ENCODE data around the gene PRADC1.
"Not testable (repeated sequence)": the region's sequence is repeated elsewhere in the genome, so short reads cannot be mapped to it uniquely, and the experiment has no call there.

Gene PRADC1

GRCh38 chr2:73233154-73233931, at the start of gene PRADC1:
TSS of gene PRADC1 (minus strand) at chr2:73233239. CDS start at chr2:73233160, 79 bp downstream.
- peak; percentile 95 for DNase-seq

DNA sequence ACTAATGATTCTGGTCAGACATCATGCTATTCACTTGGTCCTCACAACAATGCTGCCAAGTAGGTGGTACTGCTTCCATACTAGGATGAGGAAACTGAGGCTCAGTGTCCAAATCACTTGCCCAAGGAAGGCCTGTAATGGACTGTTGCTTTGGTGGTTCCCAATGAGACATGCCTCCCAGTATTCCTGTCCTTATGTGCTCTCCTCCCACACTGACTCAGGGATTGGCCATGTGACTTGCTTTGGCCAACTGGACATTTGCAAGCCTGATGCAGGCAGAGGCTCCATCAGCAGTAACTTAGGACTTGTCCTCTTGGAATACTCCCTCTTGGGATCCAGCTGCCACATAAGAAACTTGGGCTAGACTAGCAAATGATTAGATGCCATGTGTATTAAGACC, 48.2 kb upstream of the PRADC1 start:
- no peak for DNase-seq

DNA sequence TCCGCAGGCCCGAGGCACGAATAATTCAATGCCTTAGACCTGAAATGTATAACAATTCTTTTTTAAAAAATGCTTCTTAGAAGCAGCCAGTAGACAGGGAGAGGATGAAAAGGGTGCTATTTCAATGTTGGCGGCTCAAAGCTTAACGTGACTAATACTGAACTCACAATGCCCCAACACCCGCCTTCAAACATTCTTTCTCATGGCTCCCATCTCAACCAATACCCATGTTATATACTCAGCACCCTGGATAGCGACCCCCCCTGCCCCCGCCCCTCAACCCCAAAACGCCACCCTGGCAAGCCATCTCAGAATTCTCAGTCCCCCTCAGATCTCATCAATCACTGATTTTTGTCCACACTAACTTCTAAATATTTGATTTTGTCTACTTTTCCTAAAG, 46.8 kb upstream of the PRADC1 start:
- no peak for DNase-seq

- DNase-seq, result no peak
Observed at GRCh38 chr2:73272270-73272669, 39.2 kb upstream of the PRADC1 start.

- no peak for DNase-seq
Observed at GRCh38 chr2:73269686-73270465, 36.8 kb upstream of the PRADC1 start.

- peak; percentile 76 for DNase-seq
Observed at GRCh38 chr2:73268830-73269685, 36.0 kb upstream of the PRADC1 start.

- DNase-seq, result no peak
Observed at GRCh38 chr2:73268366-73268829, 35.4 kb upstream of the PRADC1 start.

DNA sequence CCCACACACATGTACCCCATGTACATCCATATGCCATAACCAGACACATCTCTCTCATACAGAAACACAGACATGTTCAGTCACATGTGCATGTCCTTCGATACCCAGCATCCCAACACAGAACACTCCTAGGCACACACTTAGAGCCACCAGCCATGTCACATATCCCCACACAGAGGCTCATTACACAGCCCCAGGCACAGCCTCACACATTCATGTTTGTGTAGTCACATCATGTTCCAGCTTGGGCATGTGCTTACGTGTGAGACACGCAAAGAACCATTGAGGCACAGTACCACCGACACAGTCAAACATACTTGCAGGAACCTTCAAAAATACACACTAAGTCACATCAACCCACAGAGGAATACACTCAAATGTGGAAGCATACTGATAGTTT, 34.0 kb upstream of the PRADC1 start:
- DNase-seq, result no peak

DNA sequence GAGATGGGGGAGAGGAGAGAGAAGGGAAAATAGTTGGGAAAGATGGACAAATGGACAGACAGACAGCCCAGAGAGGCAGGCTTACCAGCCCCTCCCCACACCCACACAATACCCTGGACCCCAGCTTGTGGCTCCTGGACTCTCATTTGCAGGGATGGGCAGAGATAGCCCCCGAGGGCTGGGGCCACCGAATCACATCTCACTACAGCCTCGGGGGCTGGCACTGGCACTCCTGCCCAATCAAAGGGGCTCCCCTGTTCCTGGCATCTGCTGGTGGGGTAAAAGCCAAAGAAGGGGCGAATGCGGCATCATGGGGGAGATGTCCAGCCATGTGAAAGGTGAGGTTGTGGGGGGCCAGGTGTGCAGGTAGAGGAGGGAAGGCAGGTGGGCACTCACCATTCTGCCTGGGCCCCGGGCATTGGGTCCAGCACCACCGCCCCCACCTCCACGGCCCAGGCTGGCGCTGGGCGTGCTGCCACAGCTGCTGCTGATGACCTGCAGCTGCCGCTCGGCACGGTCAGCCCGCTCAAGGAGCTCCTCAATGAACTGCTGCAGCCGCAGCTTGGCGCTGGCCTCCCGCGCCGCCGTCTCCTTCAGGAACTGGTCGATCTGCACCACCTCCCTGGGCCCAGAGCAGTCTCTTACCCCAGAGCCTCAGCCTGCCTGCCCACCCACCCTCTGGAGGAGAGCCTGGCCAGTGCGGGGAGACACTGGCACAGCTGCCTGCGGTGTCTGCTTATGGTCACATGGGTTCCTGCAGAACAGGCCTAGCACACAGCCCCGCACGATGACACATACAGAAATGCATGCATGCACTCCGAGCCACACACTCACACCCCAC, 33.2 kb upstream of the PRADC1 start:
- DNase-seq, result no peak

- DNase-seq, result no peak
Observed at GRCh38 chr2:73265298-73266060, 32.4 kb upstream of the PRADC1 start.

DNA sequence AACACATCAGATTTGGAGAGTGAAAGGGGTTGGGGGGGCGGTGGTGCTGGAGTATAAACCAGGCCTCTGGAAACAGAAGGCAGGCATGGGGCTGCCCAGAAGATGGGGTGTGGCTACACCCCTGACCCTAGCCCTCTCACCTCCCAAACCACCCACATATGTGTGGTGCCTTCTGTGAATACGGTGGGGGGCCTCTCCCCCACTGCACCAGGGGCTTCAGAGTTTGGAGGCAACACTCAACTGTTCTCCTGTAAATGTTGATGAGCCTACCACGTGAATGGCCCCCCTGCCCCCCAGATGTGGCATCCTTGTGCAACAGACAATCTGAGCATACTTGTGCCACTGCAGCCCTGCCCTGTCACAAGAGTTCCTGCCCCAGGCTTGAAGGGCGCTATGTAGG, 31.7 kb upstream of the PRADC1 start:
- no peak for DNase-seq

DNA sequence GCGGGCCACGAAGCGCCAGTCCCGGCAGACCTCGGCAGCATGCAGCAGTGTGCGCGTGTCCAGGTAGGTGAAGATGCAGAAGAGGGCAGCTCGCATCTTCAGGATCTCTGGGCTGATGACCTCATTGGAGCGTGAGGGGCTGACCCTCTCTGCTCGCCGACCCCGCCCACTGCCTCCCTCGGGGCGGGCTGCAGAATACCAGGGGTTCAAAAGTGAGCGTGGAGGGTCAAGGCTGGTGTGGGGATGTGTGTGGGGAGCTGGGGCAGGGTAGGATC, 31.2 kb upstream of the PRADC1 start:
- DNase-seq, result no peak

GRCh38 chr2:73263540-73264331, 30.7 kb upstream of the PRADC1 start:
- DNase-seq, result no peak

DNA sequence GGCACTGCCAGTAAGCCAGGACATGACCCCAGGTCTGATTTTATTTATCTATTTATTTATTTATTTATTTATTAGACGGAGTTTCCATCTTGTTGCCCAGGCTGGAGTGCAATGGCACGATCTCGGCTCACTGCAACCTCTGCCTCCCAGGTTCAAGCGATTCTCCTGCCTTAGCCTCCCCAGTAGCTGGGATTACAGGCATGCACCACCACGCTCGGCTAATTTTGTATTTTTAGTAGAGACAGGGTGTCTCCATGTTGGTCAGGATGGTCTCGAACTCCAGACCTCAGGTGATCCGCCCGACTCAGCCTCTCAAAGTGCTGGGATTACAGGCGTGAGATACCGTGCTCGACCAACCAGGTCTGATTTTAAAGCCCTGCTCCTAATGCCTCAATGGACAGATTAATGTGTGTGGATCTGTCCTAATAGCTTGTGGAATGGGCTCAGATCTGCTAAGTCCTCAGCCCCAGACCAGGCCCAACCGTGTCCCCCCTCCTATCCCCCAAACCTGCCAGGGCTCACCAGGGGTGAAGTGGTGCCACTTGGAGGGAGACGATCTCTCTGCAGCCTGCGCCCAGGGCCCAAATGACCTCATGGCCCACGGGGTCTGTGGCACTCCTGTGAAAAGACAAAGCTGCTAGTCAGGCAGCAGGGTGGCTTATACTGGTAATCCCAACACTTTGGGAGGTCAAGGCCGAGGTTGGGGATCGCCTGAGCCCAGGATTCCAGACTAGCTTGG, 29.8 kb upstream of the PRADC1 start:
- not testable (repeated sequence) for DNase-seq

DNA sequence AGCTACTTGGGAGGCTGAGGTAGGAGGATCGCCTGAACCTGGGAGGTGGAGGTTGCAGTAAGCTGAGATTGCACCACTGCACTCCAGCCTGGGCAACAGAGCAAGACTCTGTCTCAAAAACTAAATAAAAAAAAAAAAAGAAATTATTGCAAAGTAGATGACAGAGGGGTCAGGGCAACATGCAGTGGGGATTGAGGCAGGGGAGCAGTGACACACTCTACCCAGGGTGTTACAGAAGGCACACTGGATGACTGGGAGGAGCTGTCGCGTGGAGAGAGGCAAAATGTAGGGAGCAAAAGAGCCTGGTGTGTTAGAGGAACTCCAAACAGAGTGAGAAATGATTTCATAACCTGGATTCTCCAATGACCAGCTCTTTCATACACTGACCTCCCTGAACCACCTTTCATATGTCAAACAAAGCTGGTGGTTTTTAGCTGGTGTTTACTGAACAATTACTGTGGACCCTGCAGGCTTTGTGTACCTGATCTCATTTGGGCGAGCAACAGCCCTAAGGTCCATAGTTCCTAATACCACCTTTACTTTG, 29.1 kb upstream of the PRADC1 start:
- no peak for DNase-seq

GRCh38 chr2:73260338-73260984, 27.4 kb upstream of the PRADC1 start:
- no peak for DNase-seq

- no peak for DNase-seq
Observed at GRCh38 chr2:73259704-73260337, 26.8 kb upstream of the PRADC1 start.

- no peak for DNase-seq
Observed at GRCh38 chr2:73259276-73259675, 26.2 kb upstream of the PRADC1 start.

- no peak for DNase-seq
Observed at GRCh38 chr2:73258913-73259215, 25.8 kb upstream of the PRADC1 start.

Measured in activated naive CD4-positive, alpha-beta T cell treated with Interleukin-2 at 50 U/mL for 16 hours (primary cell).